ENCODE data around the gene ZNF175. TPM values are rescaled to one million over a fixed set of nuclear protein-coding genes. Genes with fewer than 3 reads are reported as not detected.

ZNF175 gene
- polyA plus RNA-seq, 1 of the 3 experiments (the other 2 are of a cell fraction) = 3.1 TPM

- H3K4me2 ChIP-seq = no peak overlapping the region
- ChIA-PET POLR2A (no interaction called here), CTCF (interaction anchor here (0.7 to 1.9 kb wide), 2 partner anchors 31 to 74 kb away, joined by 4 to 6 read pairs; no protein-coding TSS in a partner anchor)
- 6% methylated on average over 5 of the region's 5 CpGs for WGBS (ENCODE audit: low lambda C conversion rate)
- H3K79me2 ChIP-seq (ENCODE audit: insufficient read depth) = no peaks in the 10 kb centered on the region
- no peaks in the 10 kb centered on the region for H3K4me1 ChIP-seq (ENCODE audit: control insufficient read depth in 1 of 2, insufficient read depth in 2 of 2, low read depth in 1 of 2, low read length in 1 of 2)
- TF ChIP-seq MXI1 (IDR thresholded peaks at IDR 0.05; ENCODE audit: low read depth, low read length) (no peak), EZH2phosphoT487 (IDR thresholded peaks at IDR 0.05; ENCODE audit: borderline replicate concordance, low read depth) (no peak), FOXJ3 (CRISPR knock-in tag; IDR thresholded peaks at IDR 0.05) (no peak), RXRA (IDR thresholded peaks at IDR 0.05; ENCODE audit: borderline replicate concordance, low read depth) (no peak), ZBTB33 (IDR thresholded peaks at IDR 0.05; ENCODE audit: borderline replicate concordance, low read depth) (no peak), REST (IDR thresholded peaks at IDR 0.05; ENCODE audit: low read depth, low read length) (no peak), CHD2 (IDR thresholded peaks at IDR 0.05; ENCODE audit: low read length, partially characterized antibody) (no peak), POLR2AphosphoS5 (IDR thresholded peaks at IDR 0.05; ENCODE audit: low read depth, low read length) (no peak), JUND (IDR thresholded peaks at IDR 0.05) (no peak), EP300 (IDR thresholded peaks at IDR 0.05; ENCODE audit: borderline replicate concordance in 1 of 2, low read depth in 1 of 2, low read length in 1 of 2) (no peak), RAD21 (IDR thresholded peaks at IDR 0.05; ENCODE audit: low read length) (no peak)
- H3K9me2 ChIP-seq = no peaks in the 10 kb centered on the region
- H2AFZ ChIP-seq (ENCODE audit: low read depth) = no peak overlapping the region
- no peak for DNase-seq
- H3K27ac ChIP-seq (ENCODE audit: low read depth in 2 of 2, low read length in 1 of 2) = no peak overlapping the region
- H3K9ac ChIP-seq = no peak overlapping the region
- no peaks in the 10 kb centered on the region for H3K36me3 ChIP-seq (replicated peaks in 1 of 2; ENCODE audit: control insufficient read depth in 1 of 2, insufficient read depth in 2 of 2, low read length in 1 of 2)
- peaks cover 33% of the 10 kb centered on the region; the same call in 1 of the 2 replicates for H3K27me3 ChIP-seq (ENCODE audit: insufficient read depth)
- no peaks in the 10 kb centered on the region for H4K20me1 ChIP-seq (ENCODE audit: insufficient read depth)
- no peaks in the 10 kb centered on the region for H3F3A ChIP-seq (replicated peaks; ENCODE audit: insufficient read depth)
- H3K9me3 ChIP-seq = no peaks in the 10 kb centered on the region
- H3K4me3 ChIP-seq (ENCODE audit: low read depth in 2 of 2, low read length in 1 of 2) = no peak overlapping the region
Measured at GRCh38 chr19:51546107-51546649, 24.9 kb upstream of the ZNF175 start.

Data from SK-N-SH (cell line).